Smooth muscle cell (in vitro differentiated cells): ENCODE results near the gene GATB. TPM values are rescaled to one million over a fixed set of nuclear protein-coding genes. Genes with fewer than 3 reads are reported as not detected.
A peak's percentile ranks its signal among the peaks of the same experiment; 100 is the strongest.

Experiments used
- DNase-seq: peaks from one replicate; lab custom pipeline; 2025; ENCODE audit not compliant: unreplicated experiment; lab: John Stamatoyannopoulos, UW
- H2AFZ ChIP-seq: fragments of 200-600 bp; sonication (generic); 2 replicates; pipeline ENCODE4 v1.6.0; 2016; ENCODE audit warnings: antibody characterized with exemption, low read depth, mild to moderate bottlenecking
- H3F3A ChIP-seq: fragments of 200-600 bp; sonication (generic); 2 replicates; pipeline ENCODE4 v1.6.0; 2017; ENCODE audit warnings: antibody characterized with exemption, low read depth
- H3K27ac ChIP-seq: fragments of 200-600 bp; sonication (generic); 2 replicates; pipeline ENCODE4 v1.5.1; 2016; ENCODE audit warnings: low read depth, mild to moderate bottlenecking
- H3K27me3 ChIP-seq: fragments of 200-600 bp; sonication (generic); 2 replicates; pipeline ENCODE4 v1.6.1; 2016; ENCODE audit warnings: low read depth, mild to moderate bottlenecking
- H3K36me3 ChIP-seq: fragments of 200-600 bp; sonication (generic); 2 replicates; pipeline ENCODE4 v1.5.1; 2016; ENCODE audit warnings: low read depth
- H3K4me1 ChIP-seq: fragments of 200-600 bp; sonication (generic); 2 replicates; pipeline ENCODE4 v1.5.1; 2016; ENCODE audit warnings: low read depth
- H3K4me2 ChIP-seq: fragments of 200-600 bp; sonication (generic); 2 replicates; pipeline ENCODE4 v1.6.0; 2016; ENCODE audit warnings: mild to moderate bottlenecking
- H3K4me3 ChIP-seq: fragments of 200-600 bp; sonication (generic); 2 replicates; pipeline ENCODE4 v1.5.1; 2016; ENCODE audit warnings: mild to moderate bottlenecking
- H3K79me2 ChIP-seq: fragments of 200-600 bp; sonication (generic); 2 replicates; pipeline ENCODE4 v1.6.0; 2016; ENCODE audit warnings: low read depth, mild to moderate bottlenecking
- H3K9ac ChIP-seq: fragments of 200-600 bp; sonication (generic); 2 replicates; pipeline ENCODE4 v1.6.0; 2016; ENCODE audit warnings: low read depth
- H3K9me3 ChIP-seq: fragments of 200-600 bp; sonication (generic); replicated peaks from 2 replicates; pipeline ENCODE4 v1.5.1; 2016; ENCODE audit warnings: low read depth
- H4K20me1 ChIP-seq: fragments of 200-600 bp; sonication (generic); 2 replicates; pipeline ENCODE4 v1.6.0; 2016; ENCODE audit warnings: low read depth
- WGBS: methylation state at CpG from one replicate; pipeline ENCODE4 v1.1.7; 2016; ENCODE audit warnings: low lambda C conversion rate; 5-methylcytosine and 5-hydroxymethylcytosine counted together
- polyA plus RNA-seq: library from polyadenylated mRNA; unstranded; fragments of >200 nt; fragmentation: Nextera tagmentation; extraction: Ambion mirVana; gene quantifications from 2 replicates; pipeline ENCODE4 v1.2.1, GENCODE V29; 2016
- total RNA-seq: library from RNA; depleted of rRNA; stranded (reverse); fragments of >200 nt; gene quantifications from 2 replicates; pipeline ENCODE4 v1.2.3, GENCODE V29; 2014
- TF ChIP-seq, protein P1 (sequence below): fragments of 200-600 bp; sonication (generic); IDR thresholded peaks from 2 replicates; pipeline ENCODE4 v1.5.1; 2017; ENCODE audit warnings: borderline replicate concordance, mild to moderate bottlenecking, antibody characterized with exemption; ENCODE audit not compliant: insufficient read depth, poor library complexity, severe bottlenecking

GATB gene
- total and polyA plus RNA-seq, 2 experiments from 2014 or later: 15.7 to 17.6 TPM

DNA sequence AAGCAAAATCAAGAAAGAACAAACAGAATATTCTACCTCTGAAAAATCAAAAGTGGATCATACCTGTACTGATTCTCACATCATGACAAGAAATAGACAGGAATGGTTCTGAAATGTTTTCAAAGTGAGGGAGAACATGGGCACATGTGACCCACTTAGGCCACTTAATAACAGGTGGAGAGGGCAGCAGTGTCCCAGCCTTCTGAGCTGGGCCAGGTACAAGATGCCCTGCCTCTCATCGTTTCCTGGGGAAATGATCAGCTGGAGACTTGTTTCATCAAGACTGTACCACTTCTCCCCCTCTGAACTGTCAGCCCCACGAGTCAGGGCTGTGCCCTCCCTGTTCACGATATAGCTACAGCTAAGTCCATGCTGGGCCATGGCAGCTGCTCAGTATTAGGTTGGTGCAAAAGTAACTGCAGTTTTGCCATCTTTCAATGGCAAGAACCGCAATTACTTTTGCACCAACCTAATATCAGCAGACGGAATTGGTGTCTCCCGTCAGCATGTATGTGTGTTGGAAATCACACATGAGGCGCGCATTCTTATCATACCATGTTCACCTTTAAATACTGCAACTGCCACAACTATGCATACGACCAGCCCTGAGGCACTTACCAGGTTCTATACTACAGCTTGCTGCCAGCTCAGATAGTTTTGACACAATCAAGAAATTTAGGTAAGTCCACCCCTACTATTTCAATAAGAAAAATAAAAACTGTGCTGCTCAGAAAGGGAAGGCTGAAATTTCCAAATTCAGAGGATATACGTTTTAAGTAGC is 71.4 kb downstream of the GATB start:
- H3K9ac ChIP-seq: no peak overlapping the region
- H3K27ac ChIP-seq: peak overlapping the region; percentile 73

DNA sequence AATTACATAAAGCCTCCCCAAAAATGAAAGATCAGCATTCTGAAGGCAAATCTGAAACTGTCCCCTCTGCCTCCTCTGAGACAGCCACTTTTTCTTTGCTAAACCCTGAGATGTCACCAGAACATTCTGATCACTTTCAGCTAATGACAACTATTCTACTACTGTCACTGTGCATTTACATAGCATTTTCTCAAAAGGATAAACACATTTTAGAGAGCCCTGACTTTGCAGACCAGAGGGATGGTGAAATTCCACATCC is 72.1 kb downstream of the GATB start:
- peaks cover 19% of the 10 kb centered on the region for H3F3A ChIP-seq
- no peaks in the 10 kb centered on the region for H3K9me3 ChIP-seq
- peaks cover 26% of the 10 kb centered on the region for H3K4me1 ChIP-seq

More for the DNA sequence above, 71.4 kb downstream of the GATB start:
- no peak for DNase-seq
- Histone ChIP-seq H3K4me1 (peaks cover 26% of the 10 kb centered on the region), H3K4me2 (peak overlapping the region; percentile 61), H3K4me3 (no peak overlapping the region), H3K27me3 (no peaks in the 10 kb centered on the region), H3K9me3 (no peaks in the 10 kb centered on the region), H2AFZ (no peak overlapping the region), H4K20me1 (peaks cover 5% of the 10 kb centered on the region), H3F3A (peaks cover 19% of the 10 kb centered on the region), H3K79me2 (no peaks in the 10 kb centered on the region), H3K36me3 (no peaks in the 10 kb centered on the region)
- 76% methylated on average over 10 of the region's 10 CpGs for whole genome bisulfite sequencing
- TF ChIP-seq, protein P1, sequence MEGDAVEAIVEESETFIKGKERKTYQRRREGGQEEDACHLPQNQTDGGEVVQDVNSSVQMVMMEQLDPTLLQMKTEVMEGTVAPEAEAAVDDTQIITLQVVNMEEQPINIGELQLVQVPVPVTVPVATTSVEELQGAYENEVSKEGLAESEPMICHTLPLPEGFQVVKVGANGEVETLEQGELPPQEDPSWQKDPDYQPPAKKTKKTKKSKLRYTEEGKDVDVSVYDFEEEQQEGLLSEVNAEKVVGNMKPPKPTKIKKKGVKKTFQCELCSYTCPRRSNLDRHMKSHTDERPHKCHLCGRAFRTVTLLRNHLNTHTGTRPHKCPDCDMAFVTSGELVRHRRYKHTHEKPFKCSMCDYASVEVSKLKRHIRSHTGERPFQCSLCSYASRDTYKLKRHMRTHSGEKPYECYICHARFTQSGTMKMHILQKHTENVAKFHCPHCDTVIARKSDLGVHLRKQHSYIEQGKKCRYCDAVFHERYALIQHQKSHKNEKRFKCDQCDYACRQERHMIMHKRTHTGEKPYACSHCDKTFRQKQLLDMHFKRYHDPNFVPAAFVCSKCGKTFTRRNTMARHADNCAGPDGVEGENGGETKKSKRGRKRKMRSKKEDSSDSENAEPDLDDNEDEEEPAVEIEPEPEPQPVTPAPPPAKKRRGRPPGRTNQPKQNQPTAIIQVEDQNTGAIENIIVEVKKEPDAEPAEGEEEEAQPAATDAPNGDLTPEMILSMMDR: no peak

DNA sequence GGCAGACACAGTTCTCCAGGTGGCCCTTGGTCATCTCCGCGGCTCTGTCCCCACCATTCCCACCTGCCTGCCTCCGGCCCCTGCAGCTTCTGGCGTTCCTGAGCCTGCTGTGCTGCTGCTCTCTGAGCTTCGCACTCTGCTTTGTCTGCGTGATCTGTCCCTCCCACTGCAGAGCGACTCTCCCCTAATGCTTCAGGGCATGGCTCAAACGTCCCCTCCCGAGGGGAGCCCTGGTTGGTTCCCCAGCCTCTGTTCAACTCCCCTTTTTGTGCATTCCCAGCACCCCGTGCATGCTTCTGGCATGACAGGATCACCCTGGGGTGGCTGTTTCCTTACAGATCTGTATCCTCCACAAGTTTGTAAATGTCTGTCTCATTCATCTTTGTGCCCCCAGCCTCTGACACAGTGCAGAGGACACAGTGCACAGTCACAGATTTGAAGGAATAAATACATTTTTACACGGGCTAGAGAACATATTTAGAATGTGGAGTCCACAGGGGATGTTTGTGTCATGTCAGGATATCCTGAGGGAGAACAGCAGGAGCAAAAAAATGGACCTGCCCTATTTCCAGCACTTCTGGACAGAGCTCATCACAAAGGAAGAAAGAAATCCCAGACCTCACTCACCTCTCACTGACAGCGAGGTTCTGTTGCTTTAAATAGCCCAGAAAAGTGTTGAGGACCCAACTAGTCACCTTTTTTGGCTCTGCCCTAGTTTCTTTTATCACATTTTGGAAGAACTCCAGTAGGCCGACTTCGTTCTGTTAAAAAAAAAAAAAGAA is 72.6 kb downstream of the GATB start:
- DNase-seq: no peak
- no peaks in the 10 kb centered on the region for H3K9me3 ChIP-seq
- no peak overlapping the region for H3K9ac ChIP-seq
- peaks cover 19% of the 10 kb centered on the region for H3F3A ChIP-seq
- H3K4me3 ChIP-seq: no peak overlapping the region
- H3K27me3 ChIP-seq: no peaks in the 10 kb centered on the region
- WGBS: 63% methylated on average over 14 of the region's 14 CpGs
- no peak overlapping the region for H2AFZ ChIP-seq
- H3K4me1 ChIP-seq: peaks cover 26% of the 10 kb centered on the region
- no peaks in the 10 kb centered on the region for H3K36me3 ChIP-seq
- no peaks in the 10 kb centered on the region for H3K79me2 ChIP-seq
- peaks cover 5% of the 10 kb centered on the region for H4K20me1 ChIP-seq
- TF ChIP-seq, protein P1: no peak
- H3K4me2 ChIP-seq: no peak overlapping the region
- peak overlapping the region; percentile 26 for H3K27ac ChIP-seq

More for the DNA sequence above, 72.1 kb downstream of the GATB start:
- Histone ChIP-seq H3K4me3 (no peak overlapping the region), H2AFZ (no peak overlapping the region), H3K36me3 (no peaks in the 10 kb centered on the region), H3K79me2 (no peaks in the 10 kb centered on the region), H3K4me2 (no peak overlapping the region), H4K20me1 (peaks cover 5% of the 10 kb centered on the region), H3K9ac (no peak overlapping the region), H3K27ac (peak overlapping the region; percentile 26), H3K27me3 (no peaks in the 10 kb centered on the region)
- TF ChIP-seq, protein P1: no peak
- no peak for DNase-seq
